H1 (cell line): ENCODE data around the gene ACTN4.

Source experiments
- FOSL1 ChIP-seq: IDR thresholded peaks from 2 replicates; pipeline ENCODE4 v1.6.1; 2011; ENCODE audit warnings: mild to moderate bottlenecking, low read depth, low read length, moderate library complexity; ENCODE audit not compliant: insufficient read depth
- POLR2A ChIP-seq, 2 experiments: IDR thresholded peaks; 1 replicate in 1 of 2; 2 replicates in 1 of 2; pipeline ENCODE4 v1.6.1; 2011; ENCODE audit warnings: low read depth in 2 of 2, low read length in 2 of 2, mild to moderate bottlenecking in 2 of 2; ENCODE audit errors: control extremely low read depth in 1 of 2
- SAP30 ChIP-seq: fragments of 300-600 bp; sonication (generic); IDR thresholded peaks from 2 replicates; pipeline ENCODE4 v1.7.1; 2012; ENCODE audit warnings: low read length, moderate library complexity, mild to moderate bottlenecking, inconsistent platforms; ENCODE audit not compliant: insufficient read depth, insufficient replicate concordance
- SUZ12 ChIP-seq: fragments of 200-600 bp; sonication (generic); IDR thresholded peaks from 2 replicates; pipeline ENCODE4 v1.6.1; 2012; ENCODE audit warnings: mild to moderate bottlenecking, inconsistent platforms, low read length, moderate library complexity, mixed read lengths
- ZNF274 ChIP-seq: IDR thresholded peaks from 2 replicates; pipeline ENCODE4 v1.7.0; 2012; ENCODE audit warnings: low read length, borderline replicate concordance; ENCODE audit errors: extremely low read depth
- TF ChIP-seq, protein P1 (sequence below), 3 experiments: IDR thresholded peaks; 1 replicate in 2 of 3; 2 replicates in 1 of 3; pipeline versions ENCODE4 v1.5.1 to v1.6.1; 2011; ENCODE audit warnings: low read length in 3 of 3, mild to moderate bottlenecking in 3 of 3, inconsistent platforms in 2 of 3, low read depth in 1 of 3, moderate library complexity in 1 of 3; ENCODE audit not compliant: insufficient read depth in 1 of 3; ENCODE audit errors: control extremely low read depth in 1 of 3
- TF ChIP-seq, protein P2 (sequence below): fragments of 300-600 bp; sonication (generic); IDR thresholded peaks from 2 replicates; pipeline ENCODE4 v1.7.1; 2012; ENCODE audit warnings: low read length, moderate library complexity, mild to moderate bottlenecking, inconsistent platforms; ENCODE audit not compliant: insufficient replicate concordance

DNA sequence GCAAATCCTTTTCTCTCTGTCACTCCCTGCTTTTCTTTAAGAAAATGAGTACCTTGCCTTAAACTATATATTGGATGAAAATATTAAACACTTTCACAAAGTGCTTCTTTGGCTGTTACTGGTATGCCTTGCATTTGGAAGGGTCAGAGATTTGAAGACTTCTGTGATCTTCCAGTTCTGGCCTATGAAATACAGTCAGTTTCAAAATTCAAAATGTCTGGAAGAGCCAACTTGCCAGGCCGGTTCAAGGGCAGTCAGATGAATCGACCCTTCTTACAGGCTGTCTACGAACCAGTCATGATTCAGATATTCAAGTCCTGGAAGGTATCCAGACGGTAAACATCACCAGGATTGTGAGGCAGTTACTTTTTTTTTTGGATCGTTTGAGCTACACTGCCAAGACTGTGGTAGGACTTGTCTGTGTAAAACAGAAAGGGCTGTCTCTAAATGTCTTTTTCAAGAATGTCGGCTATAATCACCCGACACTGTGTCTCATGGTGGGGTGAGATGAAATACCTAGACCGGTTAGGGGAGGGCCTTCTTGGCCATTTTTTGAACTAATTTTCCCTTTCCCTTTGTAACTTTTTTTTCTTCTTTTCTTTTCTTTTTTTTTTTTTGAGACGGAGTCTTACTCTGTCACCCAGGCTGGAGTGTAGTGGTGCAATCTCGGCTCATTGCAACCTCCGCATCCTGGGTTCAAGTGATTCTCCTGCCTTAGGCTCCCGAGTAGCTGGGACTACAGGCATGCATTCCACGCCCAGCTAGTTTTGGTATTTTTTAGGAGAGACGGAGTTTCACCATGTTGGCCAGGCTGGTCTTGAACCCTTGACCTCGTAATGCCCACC, 11.2 kb downstream of the ACTN4 start:
- TF ChIP-seq, protein P1, sequence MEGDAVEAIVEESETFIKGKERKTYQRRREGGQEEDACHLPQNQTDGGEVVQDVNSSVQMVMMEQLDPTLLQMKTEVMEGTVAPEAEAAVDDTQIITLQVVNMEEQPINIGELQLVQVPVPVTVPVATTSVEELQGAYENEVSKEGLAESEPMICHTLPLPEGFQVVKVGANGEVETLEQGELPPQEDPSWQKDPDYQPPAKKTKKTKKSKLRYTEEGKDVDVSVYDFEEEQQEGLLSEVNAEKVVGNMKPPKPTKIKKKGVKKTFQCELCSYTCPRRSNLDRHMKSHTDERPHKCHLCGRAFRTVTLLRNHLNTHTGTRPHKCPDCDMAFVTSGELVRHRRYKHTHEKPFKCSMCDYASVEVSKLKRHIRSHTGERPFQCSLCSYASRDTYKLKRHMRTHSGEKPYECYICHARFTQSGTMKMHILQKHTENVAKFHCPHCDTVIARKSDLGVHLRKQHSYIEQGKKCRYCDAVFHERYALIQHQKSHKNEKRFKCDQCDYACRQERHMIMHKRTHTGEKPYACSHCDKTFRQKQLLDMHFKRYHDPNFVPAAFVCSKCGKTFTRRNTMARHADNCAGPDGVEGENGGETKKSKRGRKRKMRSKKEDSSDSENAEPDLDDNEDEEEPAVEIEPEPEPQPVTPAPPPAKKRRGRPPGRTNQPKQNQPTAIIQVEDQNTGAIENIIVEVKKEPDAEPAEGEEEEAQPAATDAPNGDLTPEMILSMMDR (IDR thresholded peaks at IDR 0.05; ENCODE audit: control extremely low read depth in 1 of 3, insufficient read depth in 1 of 3, low read depth in 1 of 3, low read length in 3 of 3), result no peak
- TF ChIP-seq POLR2A (IDR thresholded peaks at IDR 0.05; ENCODE audit: control extremely low read depth in 1 of 2, low read depth in 2 of 2, low read length in 2 of 2), result peak in 1 of 2 experiments; percentile 43; a peak in 1 of 3 replicates
- TF ChIP-seq FOSL1, result no peak
- TF ChIP-seq SAP30, result no peak
- TF ChIP-seq, protein P2, sequence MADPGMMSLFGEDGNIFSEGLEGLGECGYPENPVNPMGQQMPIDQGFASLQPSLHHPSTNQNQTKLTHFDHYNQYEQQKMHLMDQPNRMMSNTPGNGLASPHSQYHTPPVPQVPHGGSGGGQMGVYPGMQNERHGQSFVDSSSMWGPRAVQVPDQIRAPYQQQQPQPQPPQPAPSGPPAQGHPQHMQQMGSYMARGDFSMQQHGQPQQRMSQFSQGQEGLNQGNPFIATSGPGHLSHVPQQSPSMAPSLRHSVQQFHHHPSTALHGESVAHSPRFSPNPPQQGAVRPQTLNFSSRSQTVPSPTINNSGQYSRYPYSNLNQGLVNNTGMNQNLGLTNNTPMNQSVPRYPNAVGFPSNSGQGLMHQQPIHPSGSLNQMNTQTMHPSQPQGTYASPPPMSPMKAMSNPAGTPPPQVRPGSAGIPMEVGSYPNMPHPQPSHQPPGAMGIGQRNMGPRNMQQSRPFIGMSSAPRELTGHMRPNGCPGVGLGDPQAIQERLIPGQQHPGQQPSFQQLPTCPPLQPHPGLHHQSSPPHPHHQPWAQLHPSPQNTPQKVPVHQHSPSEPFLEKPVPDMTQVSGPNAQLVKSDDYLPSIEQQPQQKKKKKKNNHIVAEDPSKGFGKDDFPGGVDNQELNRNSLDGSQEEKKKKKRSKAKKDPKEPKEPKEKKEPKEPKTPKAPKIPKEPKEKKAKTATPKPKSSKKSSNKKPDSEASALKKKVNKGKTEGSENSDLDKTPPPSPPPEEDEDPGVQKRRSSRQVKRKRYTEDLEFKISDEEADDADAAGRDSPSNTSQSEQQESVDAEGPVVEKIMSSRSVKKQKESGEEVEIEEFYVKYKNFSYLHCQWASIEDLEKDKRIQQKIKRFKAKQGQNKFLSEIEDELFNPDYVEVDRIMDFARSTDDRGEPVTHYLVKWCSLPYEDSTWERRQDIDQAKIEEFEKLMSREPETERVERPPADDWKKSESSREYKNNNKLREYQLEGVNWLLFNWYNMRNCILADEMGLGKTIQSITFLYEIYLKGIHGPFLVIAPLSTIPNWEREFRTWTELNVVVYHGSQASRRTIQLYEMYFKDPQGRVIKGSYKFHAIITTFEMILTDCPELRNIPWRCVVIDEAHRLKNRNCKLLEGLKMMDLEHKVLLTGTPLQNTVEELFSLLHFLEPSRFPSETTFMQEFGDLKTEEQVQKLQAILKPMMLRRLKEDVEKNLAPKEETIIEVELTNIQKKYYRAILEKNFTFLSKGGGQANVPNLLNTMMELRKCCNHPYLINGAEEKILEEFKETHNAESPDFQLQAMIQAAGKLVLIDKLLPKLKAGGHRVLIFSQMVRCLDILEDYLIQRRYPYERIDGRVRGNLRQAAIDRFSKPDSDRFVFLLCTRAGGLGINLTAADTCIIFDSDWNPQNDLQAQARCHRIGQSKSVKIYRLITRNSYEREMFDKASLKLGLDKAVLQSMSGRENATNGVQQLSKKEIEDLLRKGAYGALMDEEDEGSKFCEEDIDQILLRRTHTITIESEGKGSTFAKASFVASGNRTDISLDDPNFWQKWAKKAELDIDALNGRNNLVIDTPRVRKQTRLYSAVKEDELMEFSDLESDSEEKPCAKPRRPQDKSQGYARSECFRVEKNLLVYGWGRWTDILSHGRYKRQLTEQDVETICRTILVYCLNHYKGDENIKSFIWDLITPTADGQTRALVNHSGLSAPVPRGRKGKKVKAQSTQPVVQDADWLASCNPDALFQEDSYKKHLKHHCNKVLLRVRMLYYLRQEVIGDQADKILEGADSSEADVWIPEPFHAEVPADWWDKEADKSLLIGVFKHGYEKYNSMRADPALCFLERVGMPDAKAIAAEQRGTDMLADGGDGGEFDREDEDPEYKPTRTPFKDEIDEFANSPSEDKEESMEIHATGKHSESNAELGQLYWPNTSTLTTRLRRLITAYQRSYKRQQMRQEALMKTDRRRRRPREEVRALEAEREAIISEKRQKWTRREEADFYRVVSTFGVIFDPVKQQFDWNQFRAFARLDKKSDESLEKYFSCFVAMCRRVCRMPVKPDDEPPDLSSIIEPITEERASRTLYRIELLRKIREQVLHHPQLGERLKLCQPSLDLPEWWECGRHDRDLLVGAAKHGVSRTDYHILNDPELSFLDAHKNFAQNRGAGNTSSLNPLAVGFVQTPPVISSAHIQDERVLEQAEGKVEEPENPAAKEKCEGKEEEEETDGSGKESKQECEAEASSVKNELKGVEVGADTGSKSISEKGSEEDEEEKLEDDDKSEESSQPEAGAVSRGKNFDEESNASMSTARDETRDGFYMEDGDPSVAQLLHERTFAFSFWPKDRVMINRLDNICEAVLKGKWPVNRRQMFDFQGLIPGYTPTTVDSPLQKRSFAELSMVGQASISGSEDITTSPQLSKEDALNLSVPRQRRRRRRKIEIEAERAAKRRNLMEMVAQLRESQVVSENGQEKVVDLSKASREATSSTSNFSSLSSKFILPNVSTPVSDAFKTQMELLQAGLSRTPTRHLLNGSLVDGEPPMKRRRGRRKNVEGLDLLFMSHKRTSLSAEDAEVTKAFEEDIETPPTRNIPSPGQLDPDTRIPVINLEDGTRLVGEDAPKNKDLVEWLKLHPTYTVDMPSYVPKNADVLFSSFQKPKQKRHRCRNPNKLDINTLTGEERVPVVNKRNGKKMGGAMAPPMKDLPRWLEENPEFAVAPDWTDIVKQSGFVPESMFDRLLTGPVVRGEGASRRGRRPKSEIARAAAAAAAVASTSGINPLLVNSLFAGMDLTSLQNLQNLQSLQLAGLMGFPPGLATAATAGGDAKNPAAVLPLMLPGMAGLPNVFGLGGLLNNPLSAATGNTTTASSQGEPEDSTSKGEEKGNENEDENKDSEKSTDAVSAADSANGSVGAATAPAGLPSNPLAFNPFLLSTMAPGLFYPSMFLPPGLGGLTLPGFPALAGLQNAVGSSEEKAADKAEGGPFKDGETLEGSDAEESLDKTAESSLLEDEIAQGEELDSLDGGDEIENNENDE, result no peak
- TF ChIP-seq SUZ12, result no peak
- TF ChIP-seq ZNF274, result no peak
